MM.1S (cell line): ENCODE results near the gene HABP4.

Source experiments
- CTCF ChIP-seq: fragments of 300-600 bp; sonication (generic); IDR thresholded peaks from 2 replicates; pipeline ENCODE4 v1.5.1; 2016; ENCODE audit warnings: antibody characterized with exemption, low read length, mixed read lengths
- EZH2 ChIP-seq: fragments of 300-600 bp; sonication (generic); optimal IDR thresholded peaks from 2 replicates; pipeline ENCODE3; 2017; ENCODE audit warnings: low read depth, mild to moderate bottlenecking, antibody characterized with exemption, low read length, mixed read lengths
- EZH2phosphoT487 ChIP-seq: fragments of 300-600 bp; sonication (generic); IDR thresholded peaks from 2 replicates; pipeline ENCODE4 v1.6.1; 2018; ENCODE audit warnings: antibody characterized with exemption, low read length

- TF ChIP-seq CTCF, result no peak
- no peak for TF ChIP-seq EZH2phosphoT487
- TF ChIP-seq EZH2, result no peak
Measured at GRCh38 chr9:96500696-96501632, 51.0 kb downstream of the HABP4 start.
